ENCODE measurements around the gene SRL. TPM values are rescaled to one million over a fixed set of nuclear protein-coding genes. Genes with fewer than 3 reads are reported as not detected.

SRL gene
- polyA plus RNA-seq, 1 donor from 2014 or later = not detected

- TF ChIP-seq SMC3 (conservative IDR thresholded peaks at IDR 0.05; ENCODE audit: poor library complexity) (no peak), RAD21 (conservative IDR thresholded peaks at IDR 0.05) (no peak), EP300 (conservative IDR thresholded peaks at IDR 0.05; ENCODE audit: poor library complexity, severe bottlenecking) (no peak), CTCF (IDR thresholded peaks at IDR 0.05; ENCODE audit: poor library complexity, severe bottlenecking) (no peak), MXI1 (conservative IDR thresholded peaks at IDR 0.05; ENCODE audit: poor library complexity, severe bottlenecking) (no peak), REST (IDR thresholded peaks at IDR 0.05; ENCODE audit: borderline replicate concordance) (no peak), TAF1 (IDR thresholded peaks at IDR 0.05; ENCODE audit: low read depth) (no peak), EZH2 (IDR thresholded peaks at IDR 0.05; ENCODE audit: borderline replicate concordance, insufficient read depth, low read length, poor library complexity, severe bottlenecking) (no peak), POLR2AphosphoS5 (IDR thresholded peaks at IDR 0.05) (no peak)
- H3K4me2 ChIP-seq (ENCODE audit: low read length) = no peak overlapping the region
Measured at GRCh38 chr16:4202615-4203345, 39.1 kb downstream of the SRL start.

GRCh38 chr16:4200781-4201137 is 41.1 kb downstream of the SRL start:
- Histone ChIP-seq H3K4me3 (ENCODE audit: low read length) (no peak overlapping the region), H3K9ac (ENCODE audit: low read length) (no peak overlapping the region), H2AFZ (ENCODE audit: low read depth, low read length) (no peak overlapping the region), H3K27ac (ENCODE audit: low read length) (no peak overlapping the region), H3K9me2 (ENCODE audit: insufficient read depth, low read length) (no peaks in the 10 kb centered on the region), H3K4me2 (ENCODE audit: low read length) (no peak overlapping the region), H3F3A (ENCODE audit: insufficient read depth, low read length, poor library complexity, severe bottlenecking) (no peaks in the 10 kb centered on the region), H3K79me2 (replicated peaks; ENCODE audit: insufficient read depth, low read length) (no peaks in the 10 kb centered on the region), H3K36me3 (ENCODE audit: insufficient read depth, low read length) (no peaks in the 10 kb centered on the region), H3K27me3 (ENCODE audit: insufficient read depth, low read depth, low read length) (no peaks in the 10 kb centered on the region), H4K20me1 (ENCODE audit: insufficient read depth) (no peaks in the 10 kb centered on the region), H3K9me3 (ENCODE audit: low read length) (no peaks in the 10 kb centered on the region)
- TF ChIP-seq EP300 (conservative IDR thresholded peaks at IDR 0.05; ENCODE audit: poor library complexity, severe bottlenecking) (no peak), RAD21 (conservative IDR thresholded peaks at IDR 0.05) (no peak), TAF1 (IDR thresholded peaks at IDR 0.05; ENCODE audit: low read depth) (no peak), CTCF (IDR thresholded peaks at IDR 0.05; ENCODE audit: poor library complexity, severe bottlenecking) (no peak), REST (IDR thresholded peaks at IDR 0.05; ENCODE audit: borderline replicate concordance) (no peak), SMC3 (conservative IDR thresholded peaks at IDR 0.05; ENCODE audit: poor library complexity) (no peak), EZH2 (IDR thresholded peaks at IDR 0.05; ENCODE audit: borderline replicate concordance, insufficient read depth, low read length, poor library complexity, severe bottlenecking) (no peak), POLR2AphosphoS5 (IDR thresholded peaks at IDR 0.05) (no peak), MXI1 (conservative IDR thresholded peaks at IDR 0.05; ENCODE audit: poor library complexity, severe bottlenecking) (no peak)

More at GRCh38 chr16:4202615-4203345, 39.1 kb downstream of the SRL start:
- Histone ChIP-seq H3K79me2 (replicated peaks; ENCODE audit: insufficient read depth, low read length) (no peaks in the 10 kb centered on the region), H3K36me3 (ENCODE audit: insufficient read depth, low read length) (no peaks in the 10 kb centered on the region), H3F3A (ENCODE audit: insufficient read depth, low read length, poor library complexity, severe bottlenecking) (no peaks in the 10 kb centered on the region), H2AFZ (ENCODE audit: low read depth, low read length) (no peak overlapping the region), H3K27ac (ENCODE audit: low read length) (no peak overlapping the region), H3K27me3 (ENCODE audit: insufficient read depth, low read depth, low read length) (no peaks in the 10 kb centered on the region), H3K4me3 (ENCODE audit: low read length) (no peak overlapping the region), H3K9me3 (ENCODE audit: low read length) (no peaks in the 10 kb centered on the region), H3K9ac (ENCODE audit: low read length) (no peak overlapping the region), H4K20me1 (ENCODE audit: insufficient read depth) (no peaks in the 10 kb centered on the region), H3K9me2 (ENCODE audit: insufficient read depth, low read length) (no peaks in the 10 kb centered on the region)
